Upper lobe of left lung (tissue), 6 donors: ENCODE data around the gene TMC3. TPM values are rescaled to one million over a fixed set of nuclear protein-coding genes. Genes with fewer than 3 reads are reported as not detected.

ENCODE experiments used
- ATAC-seq, 2 donors: fragments of 200-7000 bp; cut with Tn5 transposase; one replicate each; pipeline ENCODE4 v1.9.1; 2022; ENCODE audit warnings: mild to moderate bottlenecking in 2 of 2, moderate library complexity in 2 of 2; ENCODE audit not compliant: low FRiP score in 2 of 2
- DNase-seq, 2 donors: peaks; one replicate each; pipeline ENCODE4 v3.0.0-alpha.2; 2019 to 2020
- H3K27ac ChIP-seq, 4 donors: fragments of 200-600 bp; sonication (generic); one replicate each; pipeline ENCODE4 v1.5.1; 2016 to 2019
- H3K27me3 ChIP-seq, 4 donors: fragments of 200-600 bp; sonication (generic); one replicate each; pipeline ENCODE4 v1.5.1; 2017 to 2019
- H3K36me3 ChIP-seq, 4 donors: fragments of 200-600 bp; sonication (generic); one replicate each; pipeline ENCODE4 v1.5.1; 2016 to 2019
- H3K4me1 ChIP-seq, 4 donors: fragments of 200-600 bp; sonication (generic); one replicate each; pipeline ENCODE4 v1.5.1; 2018 to 2019
- H3K4me3 ChIP-seq, 4 donors: fragments of 200-600 bp; sonication (generic); one replicate each; pipeline ENCODE4 v1.5.1; 2017 to 2019; ENCODE audit warnings: mild to moderate bottlenecking in 2 of 4, moderate library complexity in 1 of 4
- H3K9me3 ChIP-seq, 4 donors: fragments of 200-600 bp; sonication (generic); one replicate each; pipeline ENCODE4 v1.5.1; 2018 to 2019
- EP300 ChIP-seq, 4 donors: sonication (generic); formaldehyde crosslinking; IDR thresholded peaks; one replicate each; pipeline ENCODE4 v1.5.1; 2017; ENCODE audit warnings: antibody characterized with exemption in 4 of 4, control low read depth in 2 of 4
- POLR2A ChIP-seq, 4 donors: fragments of 450-650 bp; IDR thresholded peaks; one replicate each; pipeline ENCODE4 v1.5.1; 2016 to 2017; ENCODE audit warnings: antibody characterized with exemption in 4 of 4, mild to moderate bottlenecking in 2 of 4
- POLR2AphosphoS5 ChIP-seq, 2 donors: sonication (generic); formaldehyde crosslinking; IDR thresholded peaks; one replicate each; pipeline ENCODE4 v1.5.1; 2017; ENCODE audit warnings: antibody characterized with exemption in 2 of 2
- WGBS, 2 donors: methylation state at CpG; one replicate each; pipeline ENCODE4 v1.1.5; 2017 to 2018; 5-methylcytosine and 5-hydroxymethylcytosine counted together
- total RNA-seq, 6 donors: library from RNA; depleted of rRNA in 4 of 6; stranded (reverse); fragments of >200 nt in 4 of 6; gene quantifications; one replicate each; pipeline versions ENCODE4 v1.1.0 to v1.2.1, GENCODE V29; 2016 to 2021
- TF ChIP-seq, protein P1 (sequence below), 6 experiments: fragments of 450-650 bp in 4 of 6; fragments of 200-600 bp in 2 of 6; sonication (generic) in 2 of 6; IDR thresholded peaks; one replicate each; pipeline ENCODE4 v1.5.1; 2016 to 2019; ENCODE audit warnings: antibody characterized with exemption in 6 of 6
- donor health status: DM: no; HTN: no; CAD: no; lungs with moderate emphysema.
- donor health status: DM: no; HTN: yes; CAD: no; lungs with severe emphysema.

The TMC3 gene
- total RNA-seq, 6 donors from 2014 or later, result not detected

DNA sequence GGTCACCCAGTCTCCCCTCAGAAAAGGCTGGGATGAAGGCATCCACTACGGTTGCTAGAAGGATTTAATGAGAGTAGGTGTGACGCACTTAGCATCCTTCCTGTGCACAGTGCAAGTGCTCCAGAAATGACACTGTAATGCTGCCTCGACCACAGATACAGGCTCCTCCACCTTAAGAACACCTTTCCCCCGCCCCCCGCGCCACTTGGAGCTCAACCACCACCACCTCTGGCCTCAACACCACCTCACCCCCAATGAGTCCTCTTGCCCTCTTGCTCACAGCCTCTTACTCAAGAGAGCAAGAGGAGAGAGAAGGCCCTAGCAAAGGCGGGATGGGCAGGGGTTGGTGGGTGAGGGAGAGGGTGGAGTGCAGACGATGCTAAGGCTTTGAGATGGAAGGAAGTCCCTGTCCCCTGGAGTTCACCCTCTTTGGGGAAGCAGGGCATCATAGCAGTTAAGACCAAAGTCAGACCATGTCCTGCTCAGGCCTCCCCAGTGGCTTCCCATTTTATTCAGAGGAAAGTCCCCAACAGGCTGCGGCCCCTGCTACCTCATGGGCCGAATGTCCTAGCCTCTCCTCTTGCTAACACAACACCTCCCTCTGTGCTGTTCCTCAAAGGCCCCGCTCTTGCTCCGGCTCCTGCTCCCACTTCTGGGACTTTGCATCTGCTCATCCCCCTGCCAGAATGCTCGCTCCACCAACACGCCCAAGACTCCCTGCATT is 58.4 kb downstream of the TMC3 start:
- H3K4me3 ChIP-seq, result no peak overlapping the region
- DNase-seq (no peak), ATAC-seq (no peak)
- TF ChIP-seq, protein P1, sequence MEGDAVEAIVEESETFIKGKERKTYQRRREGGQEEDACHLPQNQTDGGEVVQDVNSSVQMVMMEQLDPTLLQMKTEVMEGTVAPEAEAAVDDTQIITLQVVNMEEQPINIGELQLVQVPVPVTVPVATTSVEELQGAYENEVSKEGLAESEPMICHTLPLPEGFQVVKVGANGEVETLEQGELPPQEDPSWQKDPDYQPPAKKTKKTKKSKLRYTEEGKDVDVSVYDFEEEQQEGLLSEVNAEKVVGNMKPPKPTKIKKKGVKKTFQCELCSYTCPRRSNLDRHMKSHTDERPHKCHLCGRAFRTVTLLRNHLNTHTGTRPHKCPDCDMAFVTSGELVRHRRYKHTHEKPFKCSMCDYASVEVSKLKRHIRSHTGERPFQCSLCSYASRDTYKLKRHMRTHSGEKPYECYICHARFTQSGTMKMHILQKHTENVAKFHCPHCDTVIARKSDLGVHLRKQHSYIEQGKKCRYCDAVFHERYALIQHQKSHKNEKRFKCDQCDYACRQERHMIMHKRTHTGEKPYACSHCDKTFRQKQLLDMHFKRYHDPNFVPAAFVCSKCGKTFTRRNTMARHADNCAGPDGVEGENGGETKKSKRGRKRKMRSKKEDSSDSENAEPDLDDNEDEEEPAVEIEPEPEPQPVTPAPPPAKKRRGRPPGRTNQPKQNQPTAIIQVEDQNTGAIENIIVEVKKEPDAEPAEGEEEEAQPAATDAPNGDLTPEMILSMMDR (IDR thresholded peaks at IDR 0.05), result no peak
- no peak for TF ChIP-seq EP300 (IDR thresholded peaks at IDR 0.05)
- TF ChIP-seq POLR2AphosphoS5 (IDR thresholded peaks at IDR 0.05), result no peak
- no peak for TF ChIP-seq POLR2A (IDR thresholded peaks at IDR 0.05)
- H3K27me3 ChIP-seq, result no peaks in the 10 kb centered on the region
- no peaks in the 10 kb centered on the region for H3K9me3 ChIP-seq
- WGBS, 2 donors, result 87 to 93% methylated on average over 14 of the region's 14 CpGs
- peaks cover 0 to 60% (median 9%) of the 10 kb centered on the region in 4 donors for H3K36me3 ChIP-seq
- peaks cover 7 to 23% (median 15%) of the 10 kb centered on the region in 4 donors for H3K4me1 ChIP-seq
- H3K27ac ChIP-seq, result no peak overlapping the region

DNA sequence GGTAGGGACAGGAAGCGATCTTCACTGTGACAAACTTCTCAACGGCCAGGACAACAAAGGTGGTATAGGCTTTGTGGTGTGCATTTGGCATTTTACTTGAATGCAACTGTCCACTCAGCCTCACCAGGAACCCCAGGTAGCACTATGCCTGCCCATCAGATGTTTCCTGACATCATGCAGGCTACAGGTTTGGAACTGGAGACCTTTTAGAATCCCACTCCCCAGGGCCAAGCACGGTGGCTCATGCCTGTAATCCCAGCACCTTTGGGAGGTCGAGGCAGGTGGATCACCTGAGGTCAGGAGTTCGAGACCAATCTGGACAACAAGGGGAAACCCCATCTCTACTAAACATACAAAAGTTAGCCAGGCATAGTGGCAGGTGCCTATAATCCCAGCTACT is 59.6 kb downstream of the TMC3 start:
- Histone ChIP-seq H3K27me3 (no peaks in the 10 kb centered on the region), H3K4me3 (no peak overlapping the region), H3K27ac (no peak overlapping the region), H3K4me1 (peaks cover 7 to 24% (median 15%) of the 10 kb centered on the region in 4 donors), H3K9me3 (no peaks in the 10 kb centered on the region), H3K36me3 (peaks cover 0 to 60% (median 10%) of the 10 kb centered on the region in 4 donors)
- ATAC-seq (no peak), DNase-seq (no peak)
- TF ChIP-seq EP300 (IDR thresholded peaks at IDR 0.05) (no peak), POLR2A (IDR thresholded peaks at IDR 0.05) (no peak), POLR2AphosphoS5 (IDR thresholded peaks at IDR 0.05) (no peak)
- TF ChIP-seq, protein P1 (IDR thresholded peaks at IDR 0.05), result no peak
- WGBS, 2 donors, result 88 to 93% methylated on average over 4 to 5 of the region's 5 CpGs

DNA sequence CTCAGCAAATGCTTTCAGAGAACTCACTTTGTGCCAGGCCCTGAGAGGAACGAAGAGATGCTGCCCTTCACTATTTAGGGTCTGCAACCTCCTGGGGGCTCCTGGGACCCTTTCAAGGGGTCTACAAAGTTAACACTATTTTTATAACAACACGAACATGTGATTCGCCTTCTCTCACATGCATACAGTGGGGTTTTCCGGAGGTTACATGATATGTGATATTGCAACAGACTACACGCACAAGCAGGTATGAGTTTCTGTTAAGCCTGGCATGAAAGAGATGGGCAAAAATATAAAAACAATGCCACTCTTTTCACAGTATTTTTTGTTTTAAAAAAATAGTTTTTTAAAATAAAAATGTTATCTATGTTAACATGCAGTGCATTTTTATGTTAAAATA is 60.3 kb downstream of the TMC3 start:
- no peak for ATAC-seq

GRCh38 chr15:81312790-81313543 is 61.0 kb downstream of the TMC3 start:
- H3K27me3 ChIP-seq, result no peaks in the 10 kb centered on the region
- 80 to 83% methylated on average over 15 to 22 of the region's 22 CpGs for WGBS, 2 donors
- H3K36me3 ChIP-seq, result peaks cover 4 to 60% (median 14%) of the 10 kb centered on the region in 4 donors
- no peaks in the 10 kb centered on the region for H3K9me3 ChIP-seq
- peaks cover 7 to 24% (median 15%) of the 10 kb centered on the region in 4 donors for H3K4me1 ChIP-seq
- ATAC-seq (peak; percentile 58 to 91), DNase-seq (peak; percentile 33 to 74)
- TF ChIP-seq POLR2AphosphoS5 (IDR thresholded peaks at IDR 0.05) (peak; percentile 62 to 82), POLR2A (IDR thresholded peaks at IDR 0.05) (peak in 1 of 4 donors; percentile 54), EP300 (IDR thresholded peaks at IDR 0.05) (peak in 2 of 4 donors; percentile 61 to 70)
- TF ChIP-seq, protein P1 (IDR thresholded peaks at IDR 0.05), result no peak
- no peak overlapping the region for H3K4me3 ChIP-seq
- H3K27ac ChIP-seq, result peak overlapping the region; percentile 70 to 82 (median 78)

More for the DNA sequence above, 60.3 kb downstream of the TMC3 start:
- no peak overlapping the region for H3K4me3 ChIP-seq
- peak overlapping the region in 1 of 4 donors; percentile 77 for H3K27ac ChIP-seq
- no peak for TF ChIP-seq POLR2A (IDR thresholded peaks at IDR 0.05)
- no peaks in the 10 kb centered on the region for H3K27me3 ChIP-seq
- no peak for DNase-seq
- WGBS, 2 donors, result 90% methylated on average over 5 of the region's 5 CpGs
- H3K36me3 ChIP-seq, result peaks cover 2 to 60% (median 12%) of the 10 kb centered on the region in 4 donors
- no peaks in the 10 kb centered on the region for H3K9me3 ChIP-seq
- H3K4me1 ChIP-seq, result peaks cover 7 to 24% (median 15%) of the 10 kb centered on the region in 4 donors

DNA sequence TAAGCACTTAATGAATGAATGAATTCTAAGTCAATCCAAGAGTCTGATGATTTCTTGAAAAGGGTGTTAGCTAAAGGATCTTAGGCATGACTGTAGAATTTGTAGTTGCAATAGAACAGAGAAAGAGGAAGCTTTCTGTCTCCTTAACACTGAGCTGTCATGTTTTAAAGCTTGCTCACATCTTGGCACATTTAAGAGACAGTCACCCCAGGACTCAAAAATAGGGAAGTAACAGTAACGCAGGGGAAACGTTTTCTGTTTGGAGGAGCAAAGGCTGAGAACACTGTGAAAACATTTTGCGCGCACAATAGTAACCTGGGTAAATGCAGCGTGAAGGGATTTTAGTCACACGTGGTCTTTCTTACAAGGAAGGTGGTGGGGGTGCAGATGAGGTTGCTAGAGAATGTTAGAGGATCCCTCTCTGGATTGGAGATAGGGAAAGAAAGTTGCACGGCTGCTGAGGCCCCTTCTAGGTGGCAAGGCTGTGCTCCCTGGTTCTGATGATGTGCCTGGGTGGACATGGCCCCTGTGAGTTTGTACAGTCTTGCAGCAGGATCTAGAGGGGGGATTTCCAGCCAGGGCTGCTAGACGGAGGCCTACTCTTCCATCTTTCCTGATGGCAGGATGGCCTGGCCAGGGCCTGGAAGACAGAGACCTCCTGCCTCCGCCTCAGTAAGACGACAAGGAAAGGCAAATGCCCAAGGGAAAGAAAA is 62.1 kb downstream of the TMC3 start:
- Histone ChIP-seq H3K36me3 (peaks cover 8 to 67% (median 17%) of the 10 kb centered on the region in 4 donors), H3K27ac (peak overlapping the region; percentile 70 to 82 (median 78)), H3K4me1 (peaks cover 7 to 24% (median 15%) of the 10 kb centered on the region in 4 donors), H3K27me3 (no peaks in the 10 kb centered on the region), H3K9me3 (no peaks in the 10 kb centered on the region), H3K4me3 (no peak overlapping the region)
- DNase-seq (no peak), ATAC-seq (peak; percentile 48 to 68)
- WGBS, 2 donors, result 65 to 66% methylated on average over 10 of the region's 10 CpGs
- TF ChIP-seq EP300 (IDR thresholded peaks at IDR 0.05) (no peak), POLR2AphosphoS5 (IDR thresholded peaks at IDR 0.05) (peak in 1 of 2 donors; percentile 48), POLR2A (IDR thresholded peaks at IDR 0.05) (peak in 1 of 4 donors; percentile 17)
